OCI-LY1 (cell line): ENCODE measurements around the gene BSCL2.
A peak's percentile ranks its signal among the peaks of the same experiment; 100 is the strongest.

Experiments used
- H2AFZ ChIP-seq: fragments of 200-600 bp; sonication (generic), shearing (Covaris generic); 2 replicates; pipeline ENCODE4 v1.6.0; 2014; ENCODE audit warnings: antibody characterized with exemption, mild to moderate bottlenecking, low read length
- H3F3A ChIP-seq: fragments of 200-600 bp; sonication (generic), shearing (Covaris generic); 2 replicates; pipeline ENCODE4 v1.6.0; 2014; ENCODE audit warnings: mild to moderate bottlenecking, antibody characterized with exemption, low read length, moderate library complexity; ENCODE audit not compliant: insufficient read depth
- H3K27ac ChIP-seq: fragments of 200-600 bp; sonication (generic); 2 replicates; pipeline ENCODE4 v1.5.1; 2014; ENCODE audit warnings: low read length, mixed run types, mild to moderate bottlenecking, low read depth; ENCODE audit not compliant: poor library complexity, severe bottlenecking
- H3K27me3 ChIP-seq: fragments of 200-600 bp; sonication (generic); 2 replicates; pipeline ENCODE4 v1.6.0; 2014; ENCODE audit warnings: antibody characterized with exemption, mild to moderate bottlenecking, low read length, moderate library complexity; ENCODE audit not compliant: insufficient read depth
- H3K36me3 ChIP-seq: fragments of 200-600 bp; sonication (generic); 2 replicates; pipeline ENCODE4 v1.6.1; 2014; ENCODE audit warnings: mild to moderate bottlenecking, antibody characterized with exemption, low read length, moderate library complexity, mixed read lengths; ENCODE audit not compliant: insufficient read depth
- H3K4me1 ChIP-seq: fragments of 200-600 bp; sonication (generic); 2 replicates; pipeline ENCODE4 v1.5.1; 2014; ENCODE audit warnings: mild to moderate bottlenecking, low read length, moderate library complexity; ENCODE audit not compliant: insufficient read depth, severe bottlenecking
- H3K4me2 ChIP-seq: fragments of 200-600 bp; sonication (generic), shearing (Covaris generic); 2 replicates; pipeline ENCODE4 v1.6.1; 2014; ENCODE audit warnings: low read length
- H3K4me3 ChIP-seq: fragments of 200-600 bp; sonication (generic); 2 replicates; pipeline ENCODE4 v1.5.1; 2014; ENCODE audit warnings: low read length, low read depth, mild to moderate bottlenecking, mixed read lengths; ENCODE audit not compliant: poor library complexity, severe bottlenecking
- H3K79me2 ChIP-seq: fragments of 200-600 bp; shearing (Covaris generic); 2 replicates; pipeline ENCODE4 v1.6.1; 2016; ENCODE audit warnings: mixed run types, low read length, mixed read lengths; ENCODE audit not compliant: insufficient read depth
- H3K9ac ChIP-seq: fragments of 200-600 bp; sonication (generic), shearing (Covaris generic); 2 replicates; pipeline ENCODE4 v1.6.1; 2014; ENCODE audit warnings: mild to moderate bottlenecking, low read length, mixed read lengths
- H3K9me2 ChIP-seq: fragments of 200-600 bp; sonication (generic), shearing (Covaris generic); 2 replicates; pipeline ENCODE4 v1.6.1; 2014; ENCODE audit warnings: low read depth, mild to moderate bottlenecking, low read length, mixed read lengths
- H3K9me3 ChIP-seq: fragments of 200-600 bp; shearing (Covaris generic); 2 replicates; pipeline ENCODE4 v1.6.1; 2014; ENCODE audit warnings: low read length, mixed read lengths
- H4K20me1 ChIP-seq: fragments of 200-600 bp; sonication (generic), shearing (Covaris generic); 2 replicates; pipeline ENCODE4 v1.6.0; 2016; ENCODE audit warnings: mild to moderate bottlenecking, low read length; ENCODE audit not compliant: insufficient read depth
- CTCF ChIP-seq: fragments of 200-600 bp; sonication (generic), shearing (Covaris generic); IDR thresholded peaks from 2 replicates; pipeline ENCODE4 v1.5.1; 2017; ENCODE audit warnings: mild to moderate bottlenecking, antibody characterized with exemption, low read length, moderate library complexity, mixed read lengths
- EZH2 ChIP-seq: fragments of 200-600 bp; sonication (generic), shearing (Covaris generic); IDR thresholded peaks from 2 replicates; pipeline ENCODE4 v1.8.0; 2017; ENCODE audit warnings: borderline replicate concordance, mixed run types, mild to moderate bottlenecking, antibody characterized with exemption, low read length, moderate library complexity, mixed read lengths

The BSCL2 gene

GRCh38 chr11:62665599-62666258, 41.5 kb downstream of the BSCL2 start:
- H2AFZ ChIP-seq: no peak overlapping the region

GRCh38 chr11:62665075-62665598, 42.1 kb downstream of the BSCL2 start, which contains the start of the genes C11orf98 and CSKMT:
TSS of gene C11orf98 (minus strand) at chr11:62665210. CDS start at chr11:62665169, 41 bp downstream.
TSS of gene CSKMT (plus strand) at chr11:62665312. CDS start at chr11:62665880, 568 bp downstream.
- H3K9me3 ChIP-seq: no peaks in the 10 kb centered on the region
- peak within 1 kb of the TSS; percentile 99 for H3K9ac ChIP-seq
- H4K20me1 ChIP-seq: no peaks in the 10 kb centered on the region
- peaks cover 43% of the 10 kb centered on the region for H3K4me1 ChIP-seq
- H3K4me3 ChIP-seq: peak within 1 kb of the TSS; percentile 94
- no peaks in the 10 kb centered on the region for H3K9me2 ChIP-seq
- no peaks in the 10 kb centered on the region for H3K27me3 ChIP-seq
- peaks cover 54% of the 10 kb centered on the region for H3K36me3 ChIP-seq
- peak within 1 kb of the TSS; percentile 94 for H3K4me2 ChIP-seq
- H3K27ac ChIP-seq: peak within 1 kb of the TSS; percentile 93
- no peak within 1 kb of the TSS for H2AFZ ChIP-seq
- TF ChIP-seq EZH2 (no peak), CTCF (no peak)
- H3K79me2 ChIP-seq: peaks cover 11% of the 10 kb centered on the region; the same call in 1 of the 2 replicates
- H3F3A ChIP-seq: no peaks in the 10 kb centered on the region

More at GRCh38 chr11:62665599-62666258, 41.5 kb downstream of the BSCL2 start:
- H3K27ac ChIP-seq: peak overlapping the region; percentile 93
- no peaks in the 10 kb centered on the region for H3F3A ChIP-seq
- TF ChIP-seq EZH2 (no peak), CTCF (no peak)
- H3K27me3 ChIP-seq: no peaks in the 10 kb centered on the region
- no peaks in the 10 kb centered on the region for H3K9me3 ChIP-seq
- peak overlapping the region; percentile 94 for H3K4me2 ChIP-seq
- H3K4me3 ChIP-seq: peak overlapping the region; percentile 94
- peak overlapping the region; percentile 99 for H3K9ac ChIP-seq
- H3K79me2 ChIP-seq: peaks cover 11% of the 10 kb centered on the region; the same call in 1 of the 2 replicates
- no peaks in the 10 kb centered on the region for H3K9me2 ChIP-seq
- peaks cover 48% of the 10 kb centered on the region for H3K36me3 ChIP-seq
- H3K4me1 ChIP-seq: peaks cover 49% of the 10 kb centered on the region
- no peaks in the 10 kb centered on the region for H4K20me1 ChIP-seq

- H2AFZ ChIP-seq: no peak overlapping the region
- no peaks in the 10 kb centered on the region for H3K9me3 ChIP-seq
- no peak for TF ChIP-seq EZH2
- TF ChIP-seq CTCF: no peak
- H3K4me2 ChIP-seq: peak overlapping the region; percentile 94
- H4K20me1 ChIP-seq: no peaks in the 10 kb centered on the region
- peaks cover 11% of the 10 kb centered on the region; the same call in 1 of the 2 replicates for H3K79me2 ChIP-seq
- H3K9ac ChIP-seq: peak overlapping the region; percentile 99
- H3K4me1 ChIP-seq: peaks cover 37% of the 10 kb centered on the region
- H3K4me3 ChIP-seq: peak overlapping the region; percentile 94
- peaks cover 56% of the 10 kb centered on the region for H3K36me3 ChIP-seq
- no peaks in the 10 kb centered on the region for H3F3A ChIP-seq
- H3K27me3 ChIP-seq: no peaks in the 10 kb centered on the region
- peak overlapping the region; percentile 93 for H3K27ac ChIP-seq
- H3K9me2 ChIP-seq: no peaks in the 10 kb centered on the region
These were observed 42.7 kb downstream of the BSCL2 start for GRCh38 chr11:62664405-62665074.
